Neural progenitor cell (in vitro differentiated cells): ENCODE data around the gene DTX1. TPM values are rescaled to one million over a fixed set of nuclear protein-coding genes. Genes with fewer than 3 reads are reported as not detected.

ENCODE experiments used
- DNase-seq: peaks from one replicate; pipeline ENCODE4 v3.0.0-alpha.2; 2016; ENCODE audit warnings: low spot score
- H2AFZ ChIP-seq: fragments of 200-600 bp; sonication (generic); replicated peaks from 2 replicates; pipeline ENCODE4 v1.6.1; 2016; ENCODE audit warnings: antibody characterized with exemption
- H3F3A ChIP-seq: fragments of 200-600 bp; sonication (generic); 2 replicates; pipeline ENCODE4 v1.6.1; 2016; ENCODE audit warnings: antibody characterized with exemption, low read depth
- H3K27ac ChIP-seq: fragments of 200-600 bp; sonication (generic); 2 replicates; pipeline ENCODE4 v1.5.1; 2016; ENCODE audit warnings: mild to moderate bottlenecking
- H3K27me3 ChIP-seq: fragments of 200-600 bp; sonication (generic); 2 replicates; pipeline ENCODE4 v1.6.1; 2016; ENCODE audit warnings: mild to moderate bottlenecking, moderate library complexity
- H3K36me3 ChIP-seq: fragments of 200-600 bp; sonication (generic); 2 replicates; pipeline ENCODE4 v1.5.1; 2016
- H3K4me1 ChIP-seq: fragments of 200-600 bp; sonication (generic); 2 replicates; pipeline ENCODE4 v1.6.1; 2016; ENCODE audit warnings: mixed run types
- H3K4me2 ChIP-seq: fragments of 200-600 bp; sonication (generic); 2 replicates; pipeline ENCODE4 v1.6.1; 2016
- H3K4me3 ChIP-seq: fragments of 200-600 bp; sonication (generic); 2 replicates; pipeline ENCODE4 v1.5.1; 2016
- H3K79me2 ChIP-seq: fragments of 200-600 bp; sonication (generic); 2 replicates; pipeline ENCODE4 v1.6.1; 2016; ENCODE audit warnings: low read depth
- H3K9ac ChIP-seq: fragments of 200-600 bp; sonication (generic); 2 replicates; pipeline ENCODE4 v1.6.1; 2016
- H3K9me3 ChIP-seq: fragments of 200-600 bp; sonication (generic); 2 replicates; pipeline ENCODE4 v1.5.1; 2016; ENCODE audit warnings: low read depth
- H4K20me1 ChIP-seq: fragments of 200-600 bp; sonication (generic); 2 replicates; pipeline ENCODE4 v1.6.1; 2016; ENCODE audit warnings: low read depth
- H3K27ac Mint-ChIP-seq: 3 replicates; pipeline ENCODE4 v1.8.0; 2021; ENCODE audit warnings: mixed read lengths
- H3K27me3 Mint-ChIP-seq: 2 replicates; pipeline ENCODE4 v1.8.0; 2022; ENCODE audit warnings: low read depth, mild to moderate bottlenecking, inconsistent platforms, moderate library complexity, mixed read lengths; ENCODE audit not compliant: insufficient read depth
- H3K36me3 Mint-ChIP-seq: 3 replicates; pipeline ENCODE4 v1.8.0; 2021; ENCODE audit warnings: mixed read lengths
- H3K4me1 Mint-ChIP-seq: 3 replicates; pipeline ENCODE4 v1.8.0; 2021; ENCODE audit warnings: mixed read lengths
- H3K4me3 Mint-ChIP-seq: 3 replicates; pipeline ENCODE4 v1.8.0; 2021; ENCODE audit warnings: mild to moderate bottlenecking, moderate library complexity, mixed read lengths
- H3K9me3 Mint-ChIP-seq: 3 replicates; pipeline ENCODE4 v1.8.0; 2020; ENCODE audit warnings: mixed read lengths
- EZH2 ChIP-seq: fragments of 200-600 bp; sonication (generic); IDR thresholded peaks from 2 replicates; pipeline ENCODE4 v1.6.1; 2017; ENCODE audit warnings: antibody characterized with exemption, mild to moderate bottlenecking, moderate library complexity
- EZH2phosphoT487 ChIP-seq: fragments of 200-600 bp; sonication (generic); IDR thresholded peaks from 2 replicates; pipeline ENCODE4 v1.6.1; 2017; ENCODE audit warnings: antibody characterized with exemption
- total RNA-seq: library from RNA; depleted of rRNA; stranded (reverse); fragments of >200 nt; gene quantifications from 2 replicates; pipeline ENCODE4 v1.2.3, GENCODE V29; 2015; ENCODE audit warnings: low replicate concordance
- TF ChIP-seq, protein P1 (sequence below): fragments of 200-600 bp; sonication (generic); IDR thresholded peaks from 2 replicates; pipeline ENCODE4 v1.5.1; 2017; ENCODE audit warnings: antibody characterized with exemption, mild to moderate bottlenecking

DTX1 gene
- total RNA-seq, 1 donor from 2014 or later: 0.49 TPM

DNA sequence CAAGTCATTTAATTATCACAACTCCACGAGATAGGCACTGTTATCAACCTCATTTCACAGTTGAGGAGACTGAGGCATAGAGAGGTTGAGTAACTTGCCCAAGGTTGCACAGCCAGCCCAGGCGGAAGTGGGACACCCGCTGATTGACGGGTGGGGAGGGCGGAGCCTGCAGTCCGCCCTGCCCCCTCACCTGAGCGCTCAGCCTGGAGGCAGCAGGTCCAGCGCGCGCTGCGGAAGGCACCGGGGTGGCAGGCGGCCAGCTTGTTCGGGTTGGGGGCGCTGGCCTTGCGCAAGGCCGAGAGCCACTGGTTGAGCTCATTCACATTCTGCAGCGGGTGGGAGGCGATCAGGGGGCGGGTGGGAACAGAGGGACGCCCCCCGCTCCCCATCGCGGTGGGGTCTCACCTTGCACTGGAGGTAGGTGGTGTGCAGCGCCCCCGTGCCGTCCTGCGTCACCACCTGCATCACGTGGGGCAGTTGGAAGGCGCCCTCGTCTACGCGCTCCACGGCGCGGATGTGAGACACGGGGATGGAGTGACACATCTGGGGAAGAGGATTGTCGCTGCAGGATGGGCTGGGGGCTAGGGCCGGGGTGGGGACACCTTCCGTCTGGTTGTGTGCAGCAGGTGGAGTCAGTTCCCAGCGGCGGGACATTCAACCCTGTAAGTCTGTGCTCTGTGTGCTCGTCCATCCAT lies 47.4 kb downstream of the DTX1 start:
- H3K27me3 ChIP-seq: peaks cover 13% of the 10 kb centered on the region
- H3K4me3 Mint-ChIP-seq: no peak overlapping the region
- H3K27ac Mint-ChIP-seq: no peak overlapping the region
- H3K4me3 ChIP-seq: peak overlapping the region; percentile 50
- no peaks in the 10 kb centered on the region for H3K4me1 ChIP-seq
- peaks cover 31% of the 10 kb centered on the region for H3K27me3 Mint-ChIP-seq
- H3K36me3 Mint-ChIP-seq: no peaks in the 10 kb centered on the region
- no peaks in the 10 kb centered on the region for H4K20me1 ChIP-seq
- no peaks in the 10 kb centered on the region for H3K79me2 ChIP-seq
- H3K9me3 ChIP-seq: no peaks in the 10 kb centered on the region
- peak overlapping the region; percentile 85 for H3K4me2 ChIP-seq
- TF ChIP-seq, protein P1, sequence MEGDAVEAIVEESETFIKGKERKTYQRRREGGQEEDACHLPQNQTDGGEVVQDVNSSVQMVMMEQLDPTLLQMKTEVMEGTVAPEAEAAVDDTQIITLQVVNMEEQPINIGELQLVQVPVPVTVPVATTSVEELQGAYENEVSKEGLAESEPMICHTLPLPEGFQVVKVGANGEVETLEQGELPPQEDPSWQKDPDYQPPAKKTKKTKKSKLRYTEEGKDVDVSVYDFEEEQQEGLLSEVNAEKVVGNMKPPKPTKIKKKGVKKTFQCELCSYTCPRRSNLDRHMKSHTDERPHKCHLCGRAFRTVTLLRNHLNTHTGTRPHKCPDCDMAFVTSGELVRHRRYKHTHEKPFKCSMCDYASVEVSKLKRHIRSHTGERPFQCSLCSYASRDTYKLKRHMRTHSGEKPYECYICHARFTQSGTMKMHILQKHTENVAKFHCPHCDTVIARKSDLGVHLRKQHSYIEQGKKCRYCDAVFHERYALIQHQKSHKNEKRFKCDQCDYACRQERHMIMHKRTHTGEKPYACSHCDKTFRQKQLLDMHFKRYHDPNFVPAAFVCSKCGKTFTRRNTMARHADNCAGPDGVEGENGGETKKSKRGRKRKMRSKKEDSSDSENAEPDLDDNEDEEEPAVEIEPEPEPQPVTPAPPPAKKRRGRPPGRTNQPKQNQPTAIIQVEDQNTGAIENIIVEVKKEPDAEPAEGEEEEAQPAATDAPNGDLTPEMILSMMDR: no peak
- TF ChIP-seq EZH2 (no peak), EZH2phosphoT487 (no peak)
- H3F3A ChIP-seq: no peaks in the 10 kb centered on the region
- peak overlapping the region; percentile 98 for H2AFZ ChIP-seq
- H3K4me1 Mint-ChIP-seq: peaks cover 3% of the 10 kb centered on the region
- H3K9ac ChIP-seq: no peak overlapping the region
- DNase-seq: peak; percentile 76
- no peaks in the 10 kb centered on the region for H3K9me3 Mint-ChIP-seq
- no peaks in the 10 kb centered on the region for H3K36me3 ChIP-seq
- H3K27ac ChIP-seq: no peak overlapping the region

- H3K9me3 Mint-ChIP-seq: no peaks in the 10 kb centered on the region
- Histone ChIP-seq H3K27ac (no peak overlapping the region), H3K4me1 (no peaks in the 10 kb centered on the region), H3K27me3 (peaks cover 13% of the 10 kb centered on the region), H4K20me1 (no peaks in the 10 kb centered on the region), H3K79me2 (no peaks in the 10 kb centered on the region), H3K36me3 (no peaks in the 10 kb centered on the region), H3K4me2 (no peak overlapping the region), H3F3A (no peaks in the 10 kb centered on the region), H3K9ac (no peak overlapping the region), H3K9me3 (no peaks in the 10 kb centered on the region), H3K4me3 (no peak overlapping the region), H2AFZ (no peak overlapping the region)
- no peak overlapping the region for H3K27ac Mint-ChIP-seq
- no peak for DNase-seq
- TF ChIP-seq EZH2phosphoT487 (no peak), EZH2 (no peak)
- TF ChIP-seq, protein P1: no peak
- H3K36me3 Mint-ChIP-seq: no peaks in the 10 kb centered on the region
- H3K4me1 Mint-ChIP-seq: no peaks in the 10 kb centered on the region
- peak overlapping the region; percentile 24 for H3K4me3 Mint-ChIP-seq
- H3K27me3 Mint-ChIP-seq: peaks cover 28% of the 10 kb centered on the region
These were observed 48.5 kb downstream of the DTX1 start for GRCh38 chr12:113104953-113105510.

DNA sequence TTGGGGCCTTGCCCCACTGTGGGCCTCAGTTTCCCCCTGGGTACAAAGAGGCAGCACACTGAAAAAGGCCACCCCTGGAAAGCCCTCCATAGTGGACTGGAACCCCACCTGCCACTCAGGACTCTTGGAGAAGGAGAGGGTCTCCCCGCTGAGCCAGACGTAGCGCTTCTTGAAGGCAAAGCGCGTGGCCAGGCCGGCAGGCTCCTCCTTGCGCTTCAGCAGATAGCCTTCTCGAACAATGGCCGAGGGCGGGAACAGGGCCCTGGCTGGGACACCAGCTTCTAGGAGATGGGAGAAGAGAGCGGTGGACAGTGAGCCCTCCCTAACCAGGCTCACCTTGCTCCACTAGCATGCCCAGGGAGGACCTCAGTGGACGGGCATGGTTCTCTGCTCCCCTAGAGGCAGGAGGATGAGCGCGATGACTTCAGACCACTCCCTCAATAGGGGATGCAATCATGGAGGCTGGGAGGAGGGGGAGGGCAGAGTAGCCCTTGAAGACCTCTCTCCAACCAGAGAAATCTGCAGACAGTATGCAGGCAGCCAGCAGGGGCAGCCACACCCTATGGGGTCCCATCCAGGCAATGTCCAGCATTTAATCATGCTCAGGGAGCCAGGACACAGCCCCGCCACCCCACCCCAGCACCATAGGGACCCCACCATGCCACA lies 49.2 kb downstream of the DTX1 start:
- H3K27me3 Mint-ChIP-seq: peaks cover 28% of the 10 kb centered on the region
- H3K27me3 ChIP-seq: peaks cover 13% of the 10 kb centered on the region
- H3K4me2 ChIP-seq: no peak overlapping the region
- no peak for DNase-seq
- H3K4me1 ChIP-seq: no peaks in the 10 kb centered on the region
- no peak overlapping the region for H3K27ac ChIP-seq
- TF ChIP-seq, protein P1: no peak
- TF ChIP-seq EZH2 (no peak), EZH2phosphoT487 (no peak)
- no peaks in the 10 kb centered on the region for H3K36me3 Mint-ChIP-seq
- no peak overlapping the region for H3K9ac ChIP-seq
- no peaks in the 10 kb centered on the region for H3K36me3 ChIP-seq
- H3K79me2 ChIP-seq: no peaks in the 10 kb centered on the region
- no peak overlapping the region for H3K27ac Mint-ChIP-seq
- no peak overlapping the region for H3K4me3 ChIP-seq
- no peak overlapping the region for H3K4me3 Mint-ChIP-seq
- H3F3A ChIP-seq: no peaks in the 10 kb centered on the region
- H3K9me3 Mint-ChIP-seq: no peaks in the 10 kb centered on the region
- H4K20me1 ChIP-seq: no peaks in the 10 kb centered on the region
- no peaks in the 10 kb centered on the region for H3K4me1 Mint-ChIP-seq
- H3K9me3 ChIP-seq: no peaks in the 10 kb centered on the region
- H2AFZ ChIP-seq: no peak overlapping the region
